PFSK-1 (cell line): ENCODE measurements around the gene BCKDK.

Source experiments
- FOXP2 ChIP-seq: optimal IDR thresholded peaks from 2 replicates; pipeline ENCODE3; 2011; ENCODE audit warnings: borderline replicate concordance, control low read depth, inconsistent platforms; ENCODE audit not compliant: insufficient read depth; ENCODE audit errors: extremely low read length, extremely low read depth
- POLR2AphosphoS5 ChIP-seq: IDR thresholded peaks from 2 replicates; pipeline ENCODE4 v1.6.1; 2012; ENCODE audit warnings: low read depth, mild to moderate bottlenecking, control low read depth, low read length, moderate library complexity
- REST ChIP-seq, 2 experiments: IDR thresholded peaks; 2 replicates each; pipeline versions ENCODE4 v1.6.1 to v1.8.0; 2011 to 2012; ENCODE audit warnings: low read depth in 2 of 2, low read length in 2 of 2, control low read depth in 1 of 2, inconsistent platforms in 1 of 2, mild to moderate bottlenecking in 1 of 2, moderate library complexity in 1 of 2; ENCODE audit not compliant: insufficient read depth in 1 of 2
- SIN3A ChIP-seq: IDR thresholded peaks from 2 replicates; pipeline ENCODE4 v1.6.1; 2012; ENCODE audit warnings: mild to moderate bottlenecking, low read length, moderate library complexity, borderline replicate concordance; ENCODE audit not compliant: insufficient read depth
- TAF1 ChIP-seq: IDR thresholded peaks from 2 replicates; pipeline ENCODE4 v1.6.1; 2012; ENCODE audit warnings: low read length, control low read depth, borderline replicate concordance; ENCODE audit not compliant: insufficient read depth

Gene BCKDK

DNA sequence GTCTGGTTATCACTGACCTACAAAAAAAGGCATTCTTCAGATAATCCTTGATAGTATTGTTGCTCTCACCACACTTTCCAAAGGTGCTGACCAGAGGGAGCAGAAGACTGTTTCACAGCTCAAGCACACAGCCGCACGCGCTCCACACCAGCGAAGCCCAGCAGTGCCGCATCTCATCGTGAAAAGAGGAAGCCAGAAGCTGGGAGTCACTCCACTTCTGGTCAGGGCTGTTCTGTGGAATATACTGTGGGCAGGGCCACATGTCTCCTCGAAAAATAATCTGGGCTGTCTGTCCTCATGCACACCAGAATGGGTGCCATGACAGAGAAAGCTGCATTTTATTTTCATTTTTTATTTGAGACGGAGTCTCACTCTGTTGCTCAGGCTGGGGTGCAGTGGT, 49.0 kb downstream of the BCKDK start:
- TF ChIP-seq REST (IDR thresholded peaks at IDR 0.05; ENCODE audit: insufficient read depth in 1 of 2, low read depth in 2 of 2, low read length in 2 of 2), result no peak
- TF ChIP-seq TAF1, result no peak
- TF ChIP-seq SIN3A, result no peak
- no peak for TF ChIP-seq POLR2AphosphoS5
- no peak for TF ChIP-seq FOXP2
